Lung (tissue), 12 donors: Measurements from ENCODE around the gene BCR. TPM values are rescaled to one million over a fixed set of nuclear protein-coding genes. Genes with fewer than 3 reads are reported as not detected.

Experiments used
- ATAC-seq: fragments of 200-7000 bp; cut with Tn5 transposase; one replicate; pipeline ENCODE4 v1.9.1; 2020; ENCODE audit warnings: moderate number of reproducible peaks; ENCODE audit not compliant: insufficient read depth, low FRiP score
- DNase-seq, 3 donors: peaks; one replicate each; pipeline ENCODE4 v3.0.0-alpha.2; 2013 to 2017
- H3K27ac ChIP-seq, 2 donors: one replicate each; pipeline ENCODE4 v1.5.1; 2013; ENCODE audit warnings: mild to moderate bottlenecking in 2 of 2, moderate library complexity in 2 of 2, control low read depth in 1 of 2, inconsistent platforms in 1 of 2, low read depth in 1 of 2, low read length in 1 of 2
- H3K27me3 ChIP-seq, 3 donors: one replicate each; pipeline ENCODE4 v1.5.1; 2013; ENCODE audit warnings: low read length in 2 of 3; ENCODE audit not compliant: control insufficient read depth in 3 of 3, insufficient read depth in 3 of 3
- H3K36me3 ChIP-seq, 4 donors: one replicate each; pipeline ENCODE4 v1.5.1; 2013; ENCODE audit warnings: low read length in 4 of 4, mild to moderate bottlenecking in 1 of 4, moderate library complexity in 1 of 4; ENCODE audit not compliant: control insufficient read depth in 4 of 4, insufficient read depth in 4 of 4
- H3K4me1 ChIP-seq, 5 donors: one replicate each; pipeline ENCODE4 v1.5.1; 2013; ENCODE audit warnings: low read length in 5 of 5, mild to moderate bottlenecking in 2 of 5, moderate library complexity in 1 of 5; ENCODE audit not compliant: control insufficient read depth in 5 of 5, insufficient read depth in 5 of 5
- H3K4me3 ChIP-seq: one replicate; pipeline ENCODE4 v1.5.1; 2013; ENCODE audit warnings: mild to moderate bottlenecking, control low read depth, moderate library complexity
- H3K9ac ChIP-seq, 2 donors: one replicate each; pipeline ENCODE4 v1.5.1; 2013; ENCODE audit warnings: low read length in 2 of 2, control low read depth in 1 of 2; ENCODE audit not compliant: insufficient read depth in 1 of 2
- H3K9me3 ChIP-seq, 4 donors: one replicate each; pipeline ENCODE4 v1.5.1; 2013; ENCODE audit warnings: low read length in 3 of 4, mild to moderate bottlenecking in 1 of 4, moderate library complexity in 1 of 4; ENCODE audit not compliant: control insufficient read depth in 4 of 4, insufficient read depth in 3 of 4
- CTCF ChIP-seq: IDR thresholded peaks from 2 replicates; pipeline ENCODE4 v1.5.1; 2012; ENCODE audit warnings: mild to moderate bottlenecking; ENCODE audit errors: control extremely low read depth, extremely low read depth
- WGBS, 2 donors: extraction: QIAGEN DNeasy Blood & Tissue Kit; methylation state at CpG; one replicate each; pipeline ENCODE4 v1.1.7; 2013; 5-methylcytosine and 5-hydroxymethylcytosine counted together
- polyA plus RNA-seq, 2 donors: library from polyadenylated mRNA; stranded (reverse); fragments of 200-250 nt; gene quantifications; one replicate each; pipeline ENCODE4 v1.2.1, GENCODE V29; 2013
- total RNA-seq, 2 donors: library from RNA; depleted of rRNA in 1 of 2; stranded (reverse); fragments of >200 nt in 1 of 2; gene quantifications; one replicate each; pipeline ENCODE4 v1.2.1, GENCODE V29; 2014 to 2021
- donor health status: control.
- donor health status: control.
- donor health status: Bipolar disorder and iron deficiency.
- donor health status: healthy.
- donor health status: DM: yes; HTN: yes; CAD: no.

Gene BCR
- total and polyA plus RNA-seq, 4 donors: 21.8 to 67.3 (median 31.8) TPM

- WGBS, 2 donors: 95 to 97% methylated on average over 4 of the region's 4 CpGs
- TF ChIP-seq CTCF: no peak
- no peak for ATAC-seq
- Histone ChIP-seq H3K27me3 (no peaks in the 10 kb centered on the region), H3K4me3 (no peak overlapping the region), H3K9ac (no peak overlapping the region), H3K4me1 (no peaks in the 10 kb centered on the region), H3K9me3 (no peaks in the 10 kb centered on the region), H3K36me3 (peaks cover 0 to 57% (median 1%) of the 10 kb centered on the region in 4 donors), H3K27ac (no peak overlapping the region)
- DNase-seq: no peak
Observed at GRCh38 chr22:23271597-23271908, 91.2 kb downstream of the BCR start.

- no peak overlapping the region for H3K4me3 ChIP-seq
- no peak overlapping the region for H3K27ac ChIP-seq
- H3K9me3 ChIP-seq: no peaks in the 10 kb centered on the region
- peaks cover 0 to 2% (median 0%) of the 10 kb centered on the region in 5 donors for H3K4me1 ChIP-seq
- DNase-seq (no peak), ATAC-seq (no peak)
- no peak overlapping the region for H3K9ac ChIP-seq
- 93 to 94% methylated on average over 8 of the region's 8 CpGs for WGBS, 2 donors
- no peak for TF ChIP-seq CTCF
- H3K36me3 ChIP-seq: peaks cover 0 to 56% (median 1%) of the 10 kb centered on the region in 4 donors
- H3K27me3 ChIP-seq: no peaks in the 10 kb centered on the region
Observed at GRCh38 chr22:23272371-23272770, 92.1 kb downstream of the BCR start.

- 92 to 94% methylated on average over 11 of the region's 11 CpGs for WGBS, 2 donors
- no peak overlapping the region for H3K9ac ChIP-seq
- no peak overlapping the region for H3K27ac ChIP-seq
- no peak for TF ChIP-seq CTCF
- no peaks in the 10 kb centered on the region for H3K9me3 ChIP-seq
- H3K27me3 ChIP-seq: no peaks in the 10 kb centered on the region
- peaks cover 0 to 56% (median 1%) of the 10 kb centered on the region in 4 donors for H3K36me3 ChIP-seq
- no peak overlapping the region for H3K4me3 ChIP-seq
- peaks cover 0 to 2% (median 0%) of the 10 kb centered on the region in 5 donors for H3K4me1 ChIP-seq
- no peak for ATAC-seq
- no peak for DNase-seq
Observed at GRCh38 chr22:23272834-23273233, 92.5 kb downstream of the BCR start.

- Histone ChIP-seq H3K9me3 (no peaks in the 10 kb centered on the region), H3K4me3 (no peak overlapping the region), H3K27me3 (no peaks in the 10 kb centered on the region), H3K36me3 (peaks cover 0 to 52% (median 1%) of the 10 kb centered on the region in 4 donors), H3K27ac (no peak overlapping the region), H3K4me1 (peaks cover 0 to 2% (median 0%) of the 10 kb centered on the region in 5 donors), H3K9ac (no peak overlapping the region)
- ATAC-seq: no peak
- WGBS, 2 donors: 96 to 97% methylated on average over 10 of the region's 10 CpGs
- DNase-seq: no peak
- no peak for TF ChIP-seq CTCF
Observed at GRCh38 chr22:23273445-23274145, 93.3 kb downstream of the BCR start.
